ENCODE data around the gene ENPP5.

The ENPP5 gene

GRCh38 chr6:46211917-46212316 lies 41.1 kb upstream of the ENPP5 start (continued):
- TF ChIP-seq TSHZ2 (CRISPR knock-in tag; IDR thresholded peaks at IDR 0.05): no peak
- TF ChIP-seq PPARA (CRISPR knock-in tag; IDR thresholded peaks at IDR 0.05; ENCODE audit: borderline replicate concordance): no peak
- no peak for TF ChIP-seq ZFP30 (CRISPR knock-in tag; IDR thresholded peaks at IDR 0.05)
- TF ChIP-seq CREB5 (CRISPR knock-in tag; IDR thresholded peaks at IDR 0.05; ENCODE audit: low read depth): no peak

- TF ChIP-seq CREB5 (CRISPR knock-in tag; IDR thresholded peaks at IDR 0.05; ENCODE audit: low read depth) (no peak), TOX (CRISPR knock-in tag; IDR thresholded peaks at IDR 0.05; ENCODE audit: borderline replicate concordance) (no peak), ZFP30 (CRISPR knock-in tag; IDR thresholded peaks at IDR 0.05) (no peak), ESRRG (CRISPR knock-in tag; IDR thresholded peaks at IDR 0.05) (no peak), CSDC2 (CRISPR knock-in tag; IDR thresholded peaks at IDR 0.05) (no peak), RARB (CRISPR knock-in tag; IDR thresholded peaks at IDR 0.05) (no peak), ARNTL (CRISPR knock-in tag; IDR thresholded peaks at IDR 0.05; ENCODE audit: borderline replicate concordance, low read depth) (no peak), ZNF565 (CRISPR knock-in tag; conservative IDR thresholded peaks at IDR 0.05; ENCODE audit: low read depth) (no peak), ZNF8 (CRISPR knock-in tag; IDR thresholded peaks at IDR 0.05) (no peak), CSRNP3 (CRISPR knock-in tag; IDR thresholded peaks at IDR 0.05) (no peak), ZFP3 (CRISPR knock-in tag; IDR thresholded peaks at IDR 0.05) (no peak), PATZ1 (CRISPR knock-in tag; IDR thresholded peaks at IDR 0.05; ENCODE audit: borderline replicate concordance) (no peak), TSHZ2 (CRISPR knock-in tag; IDR thresholded peaks at IDR 0.05) (no peak)
- no peak for ATAC-seq
These were observed 39.5 kb upstream of the ENPP5 start for GRCh38 chr6:46210294-46210693.

- TF ChIP-seq RARB (CRISPR knock-in tag; IDR thresholded peaks at IDR 0.05): no peak
- TF ChIP-seq ESRRG (CRISPR knock-in tag; IDR thresholded peaks at IDR 0.05): no peak
- no peak for TF ChIP-seq TSHZ2 (CRISPR knock-in tag; IDR thresholded peaks at IDR 0.05)
- TF ChIP-seq CSRNP3 (CRISPR knock-in tag; IDR thresholded peaks at IDR 0.05): no peak
- TF ChIP-seq ZNF565 (CRISPR knock-in tag; conservative IDR thresholded peaks at IDR 0.05; ENCODE audit: low read depth): no peak
- ATAC-seq: no peak
These were observed 37.5 kb upstream of the ENPP5 start for GRCh38 chr6:46208303-46208702.

All from SK-N-SH treated with all-trans-retinoic acid at 6 μM for 48 hours (cell line).